Lung (tissue), 12 donors: ENCODE results near the gene PGAM2. TPM values are rescaled to one million over a fixed set of nuclear protein-coding genes. Genes with fewer than 3 reads are reported as not detected.
A peak's percentile ranks its signal among the peaks of the same experiment; 100 is the strongest.
"Not testable (repeated sequence)": the region's sequence is repeated elsewhere in the genome, so short reads cannot be mapped to it uniquely, and the experiment has no call there.

Source experiments
- ATAC-seq: fragments of 200-7000 bp; cut with Tn5 transposase; one replicate; pipeline ENCODE4 v1.9.1; 2020; ENCODE audit warnings: moderate number of reproducible peaks; ENCODE audit not compliant: insufficient read depth, low FRiP score
- DNase-seq, 3 donors: peaks; one replicate each; pipeline ENCODE4 v3.0.0-alpha.2; 2013 to 2017
- H3K27ac ChIP-seq, 2 donors: one replicate each; pipeline ENCODE4 v1.5.1; 2013; ENCODE audit warnings: mild to moderate bottlenecking in 2 of 2, moderate library complexity in 2 of 2, control low read depth in 1 of 2, inconsistent platforms in 1 of 2, low read depth in 1 of 2, low read length in 1 of 2
- H3K27me3 ChIP-seq, 3 donors: one replicate each; pipeline ENCODE4 v1.5.1; 2013; ENCODE audit warnings: low read length in 2 of 3; ENCODE audit not compliant: control insufficient read depth in 3 of 3, insufficient read depth in 3 of 3
- H3K36me3 ChIP-seq, 4 donors: one replicate each; pipeline ENCODE4 v1.5.1; 2013; ENCODE audit warnings: low read length in 4 of 4, mild to moderate bottlenecking in 1 of 4, moderate library complexity in 1 of 4; ENCODE audit not compliant: control insufficient read depth in 4 of 4, insufficient read depth in 4 of 4
- H3K4me1 ChIP-seq, 5 donors: one replicate each; pipeline ENCODE4 v1.5.1; 2013; ENCODE audit warnings: low read length in 5 of 5, mild to moderate bottlenecking in 2 of 5, moderate library complexity in 1 of 5; ENCODE audit not compliant: control insufficient read depth in 5 of 5, insufficient read depth in 5 of 5
- H3K4me3 ChIP-seq: one replicate; pipeline ENCODE4 v1.5.1; 2013; ENCODE audit warnings: mild to moderate bottlenecking, control low read depth, moderate library complexity
- H3K9ac ChIP-seq, 2 donors: one replicate each; pipeline ENCODE4 v1.5.1; 2013; ENCODE audit warnings: low read length in 2 of 2, control low read depth in 1 of 2; ENCODE audit not compliant: insufficient read depth in 1 of 2
- H3K9me3 ChIP-seq, 4 donors: one replicate each; pipeline ENCODE4 v1.5.1; 2013; ENCODE audit warnings: low read length in 3 of 4, mild to moderate bottlenecking in 1 of 4, moderate library complexity in 1 of 4; ENCODE audit not compliant: control insufficient read depth in 4 of 4, insufficient read depth in 3 of 4
- WGBS, 2 donors: extraction: QIAGEN DNeasy Blood & Tissue Kit; methylation state at CpG; one replicate each; pipeline ENCODE4 v1.1.7; 2013; 5-methylcytosine and 5-hydroxymethylcytosine counted together
- polyA plus RNA-seq, 2 donors: library from polyadenylated mRNA; stranded (reverse); fragments of 200-250 nt; gene quantifications; one replicate each; pipeline ENCODE4 v1.2.1, GENCODE V29; 2013
- total RNA-seq, 2 donors: library from RNA; depleted of rRNA in 1 of 2; stranded (reverse); fragments of >200 nt in 1 of 2; gene quantifications; one replicate each; pipeline ENCODE4 v1.2.1, GENCODE V29; 2014 to 2021
- TF ChIP-seq, protein P1 (sequence below): IDR thresholded peaks from 2 replicates; pipeline ENCODE4 v1.5.1; 2012; ENCODE audit warnings: mild to moderate bottlenecking; ENCODE audit errors: control extremely low read depth, extremely low read depth
- donor health status: control.
- donor health status: control.
- donor health status: Bipolar disorder and iron deficiency.
- donor health status: healthy.
- donor health status: DM: yes; HTN: yes; CAD: no.

PGAM2 gene
- total and polyA plus RNA-seq, 4 donors: 0.63 to 0.85 (median 0.83) TPM; not detected in 1

DNA sequence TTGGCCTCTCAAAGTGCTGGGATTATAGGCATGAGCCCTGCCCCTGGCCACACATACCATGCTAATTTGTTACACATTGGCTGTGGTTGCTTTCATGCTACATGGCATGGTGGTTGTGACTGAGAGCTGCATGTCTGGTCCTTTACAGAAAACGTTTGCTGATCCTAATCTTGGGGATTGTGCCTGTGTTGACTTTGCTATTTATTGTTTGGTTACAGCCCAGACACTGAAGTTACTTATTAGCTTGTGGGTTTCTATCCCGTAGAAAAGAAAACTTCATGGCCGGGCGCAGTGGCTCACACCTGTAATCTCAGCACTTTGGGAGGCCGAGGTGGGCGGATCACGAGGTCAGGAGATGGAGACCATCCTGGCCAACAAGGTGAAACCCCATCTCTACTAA, 43.3 kb downstream of the PGAM2 start:
- not testable (repeated sequence) for H3K9ac ChIP-seq, H3K9me3 ChIP-seq, H3K27me3 ChIP-seq, H3K4me3 ChIP-seq, H3K36me3 ChIP-seq, ATAC-seq, H3K4me1 ChIP-seq, DNase-seq, H3K27ac ChIP-seq
- WGBS, 2 donors: 91 to 93% methylated on average over 6 of the region's 7 CpGs

- H3K4me1 ChIP-seq, H3K27ac ChIP-seq, ATAC-seq, H3K9ac ChIP-seq, DNase-seq, H3K4me3 ChIP-seq, H3K27me3 ChIP-seq, H3K36me3 ChIP-seq, H3K9me3 ChIP-seq: not testable (repeated sequence)
- WGBS, 2 donors: 87 to 96% methylated on average over 6 of the region's 6 CpGs
Observed at GRCh38 chr7:44019825-44020224, 45.5 kb downstream of the PGAM2 start.

DNA sequence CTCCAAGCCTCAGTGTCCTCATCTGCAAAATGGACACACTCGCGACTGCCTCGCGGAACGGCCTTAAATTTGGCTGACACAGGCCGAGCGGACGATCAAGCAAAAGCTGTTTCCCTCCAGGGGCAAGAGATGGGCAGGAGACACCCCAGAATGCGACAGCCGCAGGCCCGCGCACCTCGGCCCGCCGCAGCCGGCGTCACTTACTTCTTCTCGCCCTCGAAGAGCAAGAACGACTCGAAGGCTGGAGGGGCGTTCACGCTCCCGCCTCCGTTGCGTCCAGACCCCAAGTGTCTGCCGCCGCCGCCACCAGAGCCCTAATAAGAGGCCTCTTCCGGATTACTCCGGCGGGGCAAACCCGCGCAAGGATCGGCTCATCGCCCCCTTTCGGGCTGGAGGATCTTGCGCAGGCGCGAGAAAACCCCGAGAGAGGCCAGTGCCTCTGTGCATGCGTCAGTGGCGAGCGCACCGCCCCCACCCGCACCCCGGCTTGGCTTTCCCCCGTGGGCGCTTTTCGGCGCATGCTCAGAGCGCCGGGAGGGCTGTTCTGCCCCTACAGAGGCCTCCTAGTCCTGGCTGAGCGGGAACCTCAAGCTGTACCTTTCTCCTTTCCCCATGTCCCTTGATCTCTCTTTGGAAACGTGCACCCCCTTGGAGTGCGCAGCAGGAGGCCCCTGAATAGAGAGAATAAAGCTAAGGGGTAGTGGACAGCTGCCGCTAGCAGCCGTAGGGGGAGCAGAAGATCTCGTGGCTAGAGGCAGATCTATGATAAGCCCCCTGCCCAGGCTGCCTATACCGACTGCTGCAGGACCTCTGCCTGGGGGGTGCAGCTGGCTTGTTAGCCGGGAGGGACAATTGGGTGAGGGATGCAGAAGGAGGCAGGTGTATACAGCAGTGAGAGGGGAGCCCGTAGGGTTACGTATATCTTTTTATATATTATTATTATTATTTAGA, 46.2 kb downstream of the PGAM2 start:
- H3K9me3 ChIP-seq, H3K36me3 ChIP-seq, H3K4me1 ChIP-seq, H3K27me3 ChIP-seq: not testable (repeated sequence)
- Histone ChIP-seq H3K9ac (peak overlapping the region in 1 of 2 donors; percentile 65), H3K4me3 (peak overlapping the region; percentile 89), H3K27ac (peak overlapping the region in 1 of 2 donors; percentile 77)
- DNase-seq: peak; percentile 99
- WGBS, 2 donors: 3 to 4% methylated on average over 58 to 62 of the region's 63 CpGs
- TF ChIP-seq, protein P1, sequence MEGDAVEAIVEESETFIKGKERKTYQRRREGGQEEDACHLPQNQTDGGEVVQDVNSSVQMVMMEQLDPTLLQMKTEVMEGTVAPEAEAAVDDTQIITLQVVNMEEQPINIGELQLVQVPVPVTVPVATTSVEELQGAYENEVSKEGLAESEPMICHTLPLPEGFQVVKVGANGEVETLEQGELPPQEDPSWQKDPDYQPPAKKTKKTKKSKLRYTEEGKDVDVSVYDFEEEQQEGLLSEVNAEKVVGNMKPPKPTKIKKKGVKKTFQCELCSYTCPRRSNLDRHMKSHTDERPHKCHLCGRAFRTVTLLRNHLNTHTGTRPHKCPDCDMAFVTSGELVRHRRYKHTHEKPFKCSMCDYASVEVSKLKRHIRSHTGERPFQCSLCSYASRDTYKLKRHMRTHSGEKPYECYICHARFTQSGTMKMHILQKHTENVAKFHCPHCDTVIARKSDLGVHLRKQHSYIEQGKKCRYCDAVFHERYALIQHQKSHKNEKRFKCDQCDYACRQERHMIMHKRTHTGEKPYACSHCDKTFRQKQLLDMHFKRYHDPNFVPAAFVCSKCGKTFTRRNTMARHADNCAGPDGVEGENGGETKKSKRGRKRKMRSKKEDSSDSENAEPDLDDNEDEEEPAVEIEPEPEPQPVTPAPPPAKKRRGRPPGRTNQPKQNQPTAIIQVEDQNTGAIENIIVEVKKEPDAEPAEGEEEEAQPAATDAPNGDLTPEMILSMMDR: peak; percentile 24
- ATAC-seq: peak; percentile 97

DNA sequence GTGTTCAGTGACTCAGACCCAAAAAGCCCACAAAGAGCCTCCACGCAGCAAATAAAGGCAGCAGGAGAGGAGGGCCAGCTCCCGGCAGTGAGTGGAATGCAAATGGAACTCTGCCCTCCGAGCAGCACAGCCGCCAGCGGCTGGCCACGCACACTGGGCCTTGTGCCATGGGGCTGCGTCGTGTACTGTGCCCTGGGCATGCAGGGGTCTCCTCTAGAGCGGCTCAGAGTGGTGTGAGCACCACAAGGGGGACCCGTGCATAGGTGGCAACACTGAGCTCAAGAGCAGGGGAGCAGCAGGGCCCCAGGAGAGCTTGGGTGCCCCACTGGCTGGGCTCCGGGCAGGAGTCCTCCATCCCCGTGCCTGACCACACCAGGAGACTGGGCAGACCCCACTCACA, 50.3 kb downstream of the PGAM2 start:
- not testable (repeated sequence) for H3K4me3 ChIP-seq, H3K9me3 ChIP-seq, H3K4me1 ChIP-seq, H3K9ac ChIP-seq, H3K27ac ChIP-seq, DNase-seq, ATAC-seq, H3K27me3 ChIP-seq, H3K36me3 ChIP-seq
- 95 to 98% methylated on average over 5 to 9 of the region's 12 CpGs for WGBS, 2 donors

Other genes starting within 250 kb of the PGAM2 start
- gene MRPS24, start 196.1 kb downstream of the PGAM2 start, total RNA-seq: 10 to 100 TPM; 33.6 to 96.7 TPM
- gene MRPS24, start 196.1 kb downstream of the PGAM2 start, polyA plus RNA-seq: 100 to 1,000 TPM; 119 to 126 TPM
- gene URGCP, start 159.0 kb downstream of the PGAM2 start, total RNA-seq: 10 to 100 TPM; 23.0 to 25.5 TPM
- 10 to 100 TPM; 11.8 to 16.4 TPM for gene URGCP, start 159.0 kb downstream of the PGAM2 start, polyA plus RNA-seq
- gene UBE2D4, start 139.1 kb downstream of the PGAM2 start, total RNA-seq: 10 to 100 TPM in 1 of 2 donors, 1 to 10 TPM in 1; 8.8 to 25.6 TPM
- 10 to 100 TPM; 11.9 to 22.4 TPM for gene UBE2D4, start 139.1 kb downstream of the PGAM2 start, polyA plus RNA-seq
- gene SPDYE1, start 67.7 kb downstream of the PGAM2 start, total RNA-seq: under 1 TPM in 1 of 2 donors, not detected in 1; 0.09 TPM
- not detected for gene SPDYE1, start 67.7 kb downstream of the PGAM2 start, polyA plus RNA-seq
- 100 to 1,000 TPM in 1 of 2 donors, 10 to 100 TPM in 1; 65.9 to 144 TPM for gene DBNL, start 20.9 kb downstream of the PGAM2 start, total RNA-seq
- 100 to 1,000 TPM in 1 of 2 donors, 10 to 100 TPM in 1; 89.3 to 209 TPM for gene DBNL, start 20.9 kb downstream of the PGAM2 start, polyA plus RNA-seq
- 10 to 100 TPM; 27.9 to 35.8 TPM for gene POLM, start 17.0 kb upstream of the PGAM2 start, total RNA-seq
- 10 to 100 TPM; 17.9 to 19.1 TPM for gene POLM, start 17.0 kb upstream of the PGAM2 start, polyA plus RNA-seq
- gene AEBP1, start 38.8 kb upstream of the PGAM2 start, total RNA-seq: 100 to 1,000 TPM in 1 of 2 donors, 10 to 100 TPM in 1; 43.4 to 124 TPM
- gene AEBP1, start 38.8 kb upstream of the PGAM2 start, polyA plus RNA-seq: 10 to 100 TPM; 68.3 to 69.0 TPM
- gene POLD2, start 58.0 kb upstream of the PGAM2 start, total RNA-seq: 10 to 100 TPM; 48.8 to 90.7 TPM
- 10 to 100 TPM; 61.9 to 80.7 TPM for gene POLD2, start 58.0 kb upstream of the PGAM2 start, polyA plus RNA-seq
- 10 to 100 TPM in 1 of 2 donors, not detected in 1; 13.0 TPM for gene MYL7, start 75.8 kb upstream of the PGAM2 start, total RNA-seq
- gene MYL7, start 75.8 kb upstream of the PGAM2 start, polyA plus RNA-seq: under 1 TPM in 1 of 2 donors, not detected in 1; 0.08 TPM
- gene GCK, start 123.9 kb upstream of the PGAM2 start, total RNA-seq: 1 to 10 TPM in 1 of 2 donors, under 1 TPM in 1; 0.40 to 1.1 TPM
- under 1 TPM; 0.25 to 0.45 TPM for gene GCK, start 123.9 kb upstream of the PGAM2 start, polyA plus RNA-seq
- 10 to 100 TPM; 28.4 to 74.0 TPM for gene YKT6, start 135.4 kb upstream of the PGAM2 start, total RNA-seq
- gene YKT6, start 135.4 kb upstream of the PGAM2 start, polyA plus RNA-seq: 10 to 100 TPM; 37.9 to 82.1 TPM